Measurements from ENCODE around the gene EMILIN3. TPM values are rescaled to one million over a fixed set of nuclear protein-coding genes. Genes with fewer than 3 reads are reported as not detected.
A peak's percentile ranks its signal among the peaks of the same experiment; 100 is the strongest.

EMILIN3 gene
- total RNA-seq, 1 donor from 2014 or later = under 0.01 TPM

DNA sequence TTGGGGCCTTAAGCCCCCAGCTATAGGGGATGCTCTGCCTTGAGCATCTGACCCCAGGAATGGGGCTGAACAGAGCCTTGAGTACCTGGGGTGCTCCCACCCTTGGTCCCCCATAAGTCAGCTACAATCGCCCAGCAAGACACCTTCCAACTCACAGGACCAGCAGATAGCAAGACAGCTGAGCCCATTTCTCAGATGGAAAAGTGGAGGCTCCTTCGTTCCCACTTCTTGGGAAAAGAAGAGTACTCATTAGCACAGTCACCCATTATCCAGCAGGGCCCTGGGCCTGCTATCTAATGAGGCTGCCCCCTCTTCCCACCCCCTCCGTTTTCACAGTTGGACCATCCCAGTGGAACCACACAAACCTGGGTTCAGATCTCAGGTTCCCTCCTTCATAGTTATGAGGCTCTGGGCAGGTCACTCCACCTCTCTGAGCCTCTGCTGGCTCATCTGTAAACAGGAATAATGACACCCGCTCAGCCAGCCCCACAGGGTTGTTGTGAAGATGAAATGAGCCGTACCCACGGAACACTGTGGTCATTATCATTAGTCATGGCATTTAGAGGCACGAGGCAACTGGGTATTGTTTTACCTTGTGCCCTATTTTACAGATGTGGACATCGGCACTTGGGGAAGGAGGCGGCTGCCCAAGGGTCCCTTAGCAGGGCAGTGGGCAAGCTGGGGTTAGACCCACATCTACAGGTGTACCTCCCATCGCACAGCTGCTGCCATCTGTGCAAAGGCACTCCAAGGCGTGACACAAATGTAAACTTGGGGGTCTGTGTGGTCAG lies 21.5 kb downstream of the EMILIN3 start:
- DNase-seq = no peak

DNA sequence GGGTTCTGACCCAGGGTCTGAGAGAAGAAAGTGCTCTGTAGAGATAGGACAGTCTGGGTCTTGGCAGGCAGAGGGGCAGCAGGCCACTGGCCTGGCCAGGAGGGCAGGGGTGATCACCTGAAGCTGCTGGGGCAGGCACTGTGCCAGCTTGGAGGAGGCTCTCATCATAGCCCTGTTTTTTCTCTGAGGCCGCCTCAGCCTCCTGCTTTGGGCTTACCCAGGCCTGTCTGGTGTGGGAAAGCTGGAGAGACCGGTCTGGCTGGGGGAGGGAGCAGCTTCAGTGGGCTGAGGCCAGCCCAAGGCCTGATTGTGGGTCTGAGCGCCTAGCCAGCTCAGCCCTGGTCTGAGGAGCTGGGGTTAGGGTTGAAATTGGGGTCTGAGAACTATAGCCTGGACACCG lies 22.1 kb downstream of the EMILIN3 start:
- no peak for DNase-seq

DNA sequence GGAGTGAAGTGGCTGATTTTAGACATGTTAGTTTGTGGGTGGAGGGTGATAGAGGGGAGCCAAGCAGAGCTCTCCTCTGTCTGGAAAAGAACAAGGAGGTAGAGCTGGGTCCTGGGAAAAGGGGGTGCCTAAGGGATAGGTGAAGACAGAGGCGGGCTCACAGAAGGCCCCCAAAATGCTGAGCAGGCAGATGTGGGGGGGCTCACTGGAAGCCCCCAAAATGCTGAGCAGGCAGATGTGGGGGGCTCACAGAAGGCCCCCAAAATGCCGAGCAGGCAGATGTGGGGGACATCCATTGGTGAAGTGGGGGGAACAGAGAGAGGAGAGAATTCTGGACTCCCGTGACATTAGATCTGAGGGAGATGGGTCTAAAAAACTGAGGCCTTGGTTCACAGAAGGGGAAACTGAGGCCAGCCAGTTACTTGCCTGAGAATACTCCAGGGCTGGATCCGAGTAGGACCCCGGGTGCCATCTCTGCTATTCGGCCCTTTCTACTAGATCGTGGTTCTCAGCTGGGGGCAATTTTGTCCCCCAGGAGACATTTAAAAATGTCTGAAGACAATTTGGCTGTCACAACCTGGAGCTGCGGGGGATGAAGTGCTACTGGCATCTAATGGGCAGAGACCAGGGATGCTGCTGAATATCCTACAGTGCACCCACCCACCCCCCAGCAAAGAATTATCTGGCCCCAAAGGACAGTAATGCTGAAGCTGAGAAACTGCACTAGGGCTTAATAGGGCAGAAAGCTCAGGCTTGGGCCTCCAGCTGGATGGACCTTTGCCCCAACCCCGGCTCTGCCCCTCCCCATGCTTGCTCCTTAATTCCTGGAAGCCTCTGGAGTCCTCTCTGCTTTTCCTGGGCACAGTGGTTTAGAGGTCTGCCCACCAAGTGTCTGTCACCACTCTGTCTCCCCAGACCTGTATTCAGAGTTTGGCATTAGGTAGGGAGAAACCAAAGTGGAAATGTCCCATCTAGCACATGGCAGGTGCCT lies 23.8 kb downstream of the EMILIN3 start:
- no peak for DNase-seq

DNA sequence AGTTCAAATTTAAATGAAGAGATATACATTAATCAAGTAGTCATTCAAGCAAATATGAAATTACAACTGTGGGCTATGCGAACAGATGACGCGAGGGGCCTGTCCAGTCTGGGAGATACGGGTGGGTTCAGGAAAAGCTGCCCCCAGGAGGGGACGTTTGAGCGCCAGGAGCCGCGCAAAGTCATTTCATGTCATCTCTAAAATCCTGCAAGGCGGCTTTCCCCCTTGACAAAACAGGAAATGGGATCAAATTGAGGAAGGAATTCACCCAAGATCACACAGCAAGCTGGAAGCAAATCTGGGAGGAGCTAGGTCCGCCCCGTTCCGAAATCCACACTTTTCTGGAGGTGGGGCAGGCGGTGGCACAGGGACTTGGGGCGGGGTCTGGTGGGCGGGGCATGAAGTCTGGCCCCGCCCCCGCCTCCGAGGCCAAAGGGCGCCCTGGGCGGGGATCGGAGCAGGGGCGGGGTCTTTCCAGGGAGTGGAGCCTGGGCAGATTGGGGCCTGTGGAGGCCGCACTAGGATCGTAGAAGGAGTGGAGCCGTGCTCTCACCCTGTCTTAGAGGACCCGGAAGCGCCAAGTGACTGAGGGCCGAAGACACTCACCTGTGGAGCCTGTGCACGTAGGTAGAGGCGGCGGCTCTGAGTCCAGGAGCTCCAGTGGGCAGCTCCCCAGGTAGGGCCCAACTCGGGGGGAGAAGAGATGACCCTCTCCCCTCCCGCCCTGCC lies 26.1 kb downstream of the EMILIN3 start, which contains the start of gene LPIN3:
Gene LPIN3, plus strand, starts transcription at position 495 of the 729 bp plus-strand sequence. CDS start 4,983 bp downstream, outside the sequence.
- DNase-seq = peak; percentile 74

DNA sequence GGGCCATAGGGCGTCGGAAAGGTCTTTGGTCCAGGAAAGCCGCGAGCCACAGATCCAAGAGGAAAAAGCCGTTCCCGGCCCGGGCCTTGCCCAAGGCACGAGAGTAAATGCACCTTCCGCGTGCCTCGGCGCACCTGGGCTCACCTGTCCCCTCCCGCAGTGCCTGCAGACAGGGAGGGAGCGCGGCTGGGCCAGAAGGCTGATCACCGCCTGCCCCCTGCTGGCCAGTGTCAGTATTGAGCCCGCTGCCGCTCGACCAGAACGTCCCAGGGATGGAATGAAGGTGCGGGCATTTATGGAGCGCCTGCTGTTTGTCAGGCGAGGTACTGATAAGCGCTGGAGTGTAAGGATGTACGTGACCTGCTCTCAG lies 26.7 kb downstream of the EMILIN3 start:
- DNase-seq = peak; percentile 82

DNA sequence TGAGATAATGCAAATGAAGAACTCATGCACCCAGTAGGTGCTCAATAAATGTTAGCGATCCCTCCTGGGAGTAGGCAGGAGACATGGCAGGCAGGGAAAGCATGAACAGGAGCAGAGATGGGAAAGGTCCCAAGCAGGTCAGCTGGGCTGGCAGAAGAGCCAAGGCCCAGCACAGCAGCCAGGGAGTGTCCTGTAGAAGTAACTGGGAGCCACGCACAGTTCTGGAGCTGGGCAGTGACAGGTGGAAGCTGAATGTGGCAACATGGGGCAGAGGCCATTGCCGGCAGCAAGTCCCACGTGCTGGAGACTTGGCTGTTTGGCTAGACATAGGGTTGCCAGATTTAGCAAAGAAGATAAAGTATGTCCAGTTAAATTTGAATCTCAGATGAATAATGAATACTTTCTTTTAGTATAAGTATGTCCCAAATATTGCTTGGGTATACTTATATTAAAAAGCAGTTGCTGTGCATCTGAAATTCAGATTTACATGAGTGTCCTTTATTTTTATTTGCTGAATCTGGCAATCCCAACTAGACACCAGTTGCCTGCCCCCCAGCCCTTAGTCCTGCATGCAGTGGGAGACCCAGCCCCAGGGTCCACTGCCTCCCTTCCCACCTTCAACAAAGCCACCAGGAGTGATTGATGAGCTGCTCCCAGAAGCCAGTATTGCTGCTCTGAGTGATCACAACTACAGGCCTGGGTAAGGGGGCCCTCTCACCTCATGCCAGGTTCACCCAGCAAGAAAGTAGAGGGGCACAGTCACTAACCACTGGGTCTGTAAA lies 29.7 kb downstream of the EMILIN3 start:
- no peak for DNase-seq

DNA sequence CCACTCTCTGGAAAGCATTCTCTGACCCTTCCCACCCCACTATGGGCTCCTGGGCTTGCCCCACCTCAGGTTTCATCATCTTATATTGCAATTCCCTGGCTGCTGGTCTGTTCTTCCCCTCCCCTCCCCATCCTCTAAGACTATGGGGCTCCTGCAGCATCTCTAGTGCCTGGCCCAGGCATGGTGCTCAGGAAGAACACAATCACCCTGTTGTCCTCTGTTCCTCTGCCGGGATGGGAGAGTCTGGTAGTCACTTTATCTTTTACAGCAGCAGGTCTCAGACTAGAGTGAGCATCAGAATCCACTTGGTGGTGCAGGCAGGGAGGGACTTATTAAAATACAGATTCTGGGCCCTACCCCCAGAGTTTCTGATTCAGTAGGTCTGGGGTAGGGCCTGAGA lies 31.0 kb downstream of the EMILIN3 start:
- DNase-seq = no peak

DNA sequence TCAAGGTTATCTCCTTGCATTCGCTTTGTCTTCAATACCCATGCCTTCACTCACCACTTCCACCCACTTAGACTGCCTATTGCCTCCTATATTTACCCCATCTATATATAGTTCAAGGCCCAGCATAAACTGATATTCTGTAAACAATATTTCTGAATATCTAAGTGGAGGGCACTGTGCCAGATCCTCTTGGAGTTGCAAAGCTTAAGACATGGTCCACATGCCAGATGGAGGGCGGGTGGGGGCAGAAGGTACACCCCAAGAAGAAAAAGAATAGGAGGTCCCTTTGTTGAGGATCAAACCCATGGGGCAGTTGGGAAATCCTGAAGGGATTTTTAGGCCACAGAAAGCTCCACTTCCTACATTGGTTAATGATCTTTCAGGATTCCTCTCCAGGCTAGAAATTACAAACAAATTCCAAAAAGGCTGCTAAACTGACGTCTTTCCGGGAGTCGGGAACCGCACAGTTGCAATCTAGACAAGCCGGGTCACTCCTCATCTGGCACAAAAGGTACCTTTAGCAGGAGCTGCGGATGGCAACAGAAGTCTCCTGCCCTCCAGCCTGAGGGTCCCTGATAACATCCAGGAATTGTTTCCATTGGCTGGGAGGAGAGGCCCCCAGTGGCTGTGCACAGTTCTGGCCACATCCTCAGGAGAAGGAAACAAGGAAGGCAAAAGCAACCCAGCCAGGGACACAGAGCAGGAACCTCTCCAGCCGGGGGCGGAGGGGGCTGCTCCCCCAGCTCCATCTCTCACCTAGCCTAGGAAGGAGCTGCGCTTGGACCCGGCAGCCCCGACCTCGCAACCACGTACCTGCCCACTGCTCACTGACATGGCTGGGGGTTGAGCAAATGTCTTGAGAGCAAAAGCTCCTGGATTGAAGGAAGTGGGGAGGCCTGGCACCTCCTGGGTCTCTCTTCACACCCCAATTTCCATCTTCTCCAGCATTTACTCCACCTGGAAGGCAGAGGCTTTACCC lies 31.9 kb downstream of the EMILIN3 start:
- DNase-seq = peak; percentile 52

DNA sequence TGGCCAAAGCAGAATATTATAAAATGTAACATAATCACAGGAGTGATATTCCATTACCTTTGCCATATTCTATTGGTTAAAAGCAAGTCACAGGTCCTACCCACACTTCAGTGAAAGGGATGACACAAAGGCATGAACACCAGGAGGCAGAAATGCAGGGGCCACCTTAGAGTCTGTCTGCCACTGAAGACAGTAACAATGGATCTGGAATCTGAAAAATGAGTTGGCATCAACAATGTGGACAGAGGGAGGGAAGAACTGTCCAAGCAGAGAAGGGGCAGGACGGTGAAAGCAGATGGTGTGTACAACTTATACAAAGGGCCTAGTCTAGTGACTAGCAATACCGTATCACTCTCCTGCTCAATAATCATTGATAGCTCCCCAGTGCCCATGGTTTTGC lies 32.6 kb downstream of the EMILIN3 start:
- DNase-seq = no peak

DNA sequence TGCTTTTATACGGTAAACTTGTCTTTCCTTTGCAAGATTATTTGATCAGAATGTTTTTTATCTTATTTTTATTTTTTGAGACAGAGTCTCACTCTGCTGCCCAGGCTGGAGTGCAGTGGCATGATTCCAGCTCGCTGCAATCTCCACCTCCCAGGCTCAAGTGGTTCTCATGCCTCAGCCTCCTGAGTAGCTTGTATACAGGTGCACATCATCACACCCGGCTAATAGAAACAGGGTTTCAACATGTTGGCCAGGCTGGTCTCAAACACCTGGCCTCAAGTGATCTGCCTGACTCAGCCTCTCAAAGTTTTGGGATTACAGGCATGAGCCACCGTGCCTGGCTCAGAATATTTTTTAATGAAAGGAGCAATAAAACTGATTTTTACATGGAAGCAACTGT lies 34.9 kb downstream of the EMILIN3 start:
- DNase-seq = no peak

DNA sequence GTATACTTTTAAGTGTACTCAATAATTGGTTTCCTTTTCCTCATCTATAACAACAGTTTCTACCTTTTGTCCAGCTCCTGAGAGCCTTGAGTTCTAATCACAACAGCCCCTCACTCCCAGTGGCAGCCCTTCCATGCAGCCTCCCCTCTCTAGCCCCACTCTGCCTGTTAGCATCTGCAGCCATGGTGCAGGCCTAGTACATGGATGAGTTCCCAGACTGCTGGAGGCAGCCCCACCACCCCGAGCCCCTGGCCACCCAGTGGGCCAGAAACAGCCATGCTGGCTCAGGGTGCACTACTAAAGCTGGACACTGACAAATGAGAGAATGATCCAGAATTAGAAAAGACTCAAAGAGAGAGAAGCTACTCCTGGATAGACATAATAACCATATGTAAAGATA lies 35.7 kb downstream of the EMILIN3 start:
- no peak for DNase-seq

DNA sequence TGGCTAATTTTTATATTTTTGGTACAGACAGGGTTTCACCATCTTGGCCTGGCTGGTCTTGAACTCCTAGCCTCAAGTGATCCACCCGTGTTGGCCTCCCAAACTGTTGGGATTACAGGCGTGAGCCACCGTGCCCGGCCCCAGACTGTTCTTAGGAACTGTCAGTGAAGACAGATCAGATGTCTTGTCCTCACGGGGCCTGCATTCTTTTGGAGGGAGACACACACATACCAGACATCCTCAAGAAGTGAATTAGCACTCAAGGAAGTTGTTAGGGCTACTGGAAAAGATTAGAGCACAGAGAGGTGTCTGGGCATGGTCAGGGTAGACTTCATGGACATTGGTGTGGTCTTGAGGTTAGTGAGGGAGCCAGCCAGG lies 36.3 kb downstream of the EMILIN3 start:
- no peak for DNase-seq

DNA sequence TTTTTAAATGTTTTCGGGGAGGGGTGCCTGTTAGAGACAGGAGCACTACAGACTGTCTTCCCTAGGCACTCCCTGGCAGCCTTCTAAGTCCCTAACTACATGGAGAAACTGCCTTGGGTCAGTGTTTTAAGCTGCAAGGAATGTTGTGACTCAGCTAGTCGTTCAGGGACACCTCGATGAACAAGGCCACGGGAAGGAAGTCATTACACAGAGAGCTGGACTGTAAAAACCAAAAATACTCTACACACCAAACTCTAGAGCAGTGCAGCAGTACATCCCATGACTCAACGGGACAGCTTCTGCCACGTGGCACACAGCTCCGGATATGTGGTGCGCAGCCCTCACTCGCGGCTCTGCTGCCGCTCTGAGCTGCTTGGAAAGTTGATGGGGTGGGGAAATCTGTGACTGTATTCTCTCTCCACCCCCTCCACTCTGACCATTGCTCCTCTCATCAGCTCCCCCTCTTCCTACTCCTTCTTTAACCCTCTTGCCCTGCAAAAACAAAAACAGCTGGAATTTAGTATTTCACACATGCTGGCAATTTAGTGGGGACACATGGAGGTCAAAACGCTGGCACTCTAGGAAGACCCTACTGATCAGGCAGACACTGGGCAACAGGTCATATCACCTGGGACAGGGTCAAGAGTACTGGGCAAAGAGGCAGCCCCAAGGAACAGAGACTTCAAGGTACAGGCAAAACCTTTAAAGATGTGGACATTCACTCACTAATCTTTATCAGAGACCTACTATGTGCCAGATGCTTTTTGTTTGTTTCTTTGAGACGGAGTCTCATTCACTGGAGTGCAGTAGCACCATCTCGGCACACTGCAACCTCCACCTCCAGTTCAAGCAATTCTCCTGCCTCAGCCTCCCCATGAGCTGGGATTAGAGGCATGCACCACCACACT lies 36.9 kb downstream of the EMILIN3 start:
- peak; percentile 96 for DNase-seq

DNA sequence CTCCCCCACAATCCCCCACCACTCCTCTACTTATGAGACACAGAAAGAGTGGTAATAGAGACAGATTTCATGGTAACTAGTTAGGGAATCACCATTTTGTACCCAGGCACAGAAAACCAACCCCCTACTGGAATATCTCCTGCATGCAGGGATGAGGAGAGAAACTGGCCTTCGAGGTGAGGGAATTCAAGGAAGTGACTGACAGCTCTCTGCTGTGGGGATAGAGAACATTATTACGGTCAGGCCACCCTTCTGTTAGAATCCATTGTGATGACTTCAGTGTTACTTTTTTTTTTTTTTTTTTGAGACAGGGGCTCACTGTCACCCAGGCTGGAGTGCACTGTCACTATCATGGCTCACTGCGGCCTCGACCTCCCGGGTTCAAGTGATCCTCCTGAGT lies 39.4 kb downstream of the EMILIN3 start:
- no peak for DNase-seq

DNA sequence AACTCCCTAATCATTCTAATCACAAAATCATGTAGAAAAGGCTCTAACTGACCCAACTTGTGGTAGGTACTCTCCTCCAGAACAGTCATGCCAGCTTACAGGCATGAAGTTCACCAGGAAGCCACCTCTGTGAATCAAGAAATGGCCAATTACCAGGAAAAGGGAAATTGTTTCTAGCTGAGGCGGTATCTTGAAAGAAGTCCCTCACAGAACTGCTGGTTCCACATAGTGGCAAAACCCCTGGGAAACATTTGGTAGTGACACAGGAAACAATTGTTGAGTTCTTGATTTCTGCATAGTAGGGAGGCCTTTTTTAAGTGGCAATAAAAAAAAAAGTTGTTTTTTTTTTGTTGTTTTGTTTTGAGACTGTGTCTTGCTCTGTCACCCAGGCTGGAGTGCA lies 45.6 kb downstream of the EMILIN3 start:
- DNase-seq = no peak

DNA sequence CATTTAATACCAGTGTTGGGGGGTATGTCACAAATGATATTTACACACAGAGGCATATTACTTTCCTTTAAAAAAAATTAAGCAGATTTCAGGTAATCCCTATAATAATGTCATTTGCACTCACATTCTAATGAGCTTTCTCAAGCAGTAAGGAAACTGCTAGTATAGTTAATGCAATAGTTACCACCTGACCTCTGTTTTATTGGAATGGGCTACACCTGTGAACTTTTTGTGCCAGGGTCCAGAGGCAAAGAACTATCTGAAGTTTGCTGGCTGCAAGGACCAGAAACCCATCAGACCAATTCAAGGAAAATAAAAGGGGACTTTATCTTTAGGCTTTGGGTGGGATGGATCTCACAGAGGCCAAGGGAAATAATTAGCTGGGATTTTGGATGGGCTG lies 46.2 kb downstream of the EMILIN3 start:
- no peak for DNase-seq

DNA sequence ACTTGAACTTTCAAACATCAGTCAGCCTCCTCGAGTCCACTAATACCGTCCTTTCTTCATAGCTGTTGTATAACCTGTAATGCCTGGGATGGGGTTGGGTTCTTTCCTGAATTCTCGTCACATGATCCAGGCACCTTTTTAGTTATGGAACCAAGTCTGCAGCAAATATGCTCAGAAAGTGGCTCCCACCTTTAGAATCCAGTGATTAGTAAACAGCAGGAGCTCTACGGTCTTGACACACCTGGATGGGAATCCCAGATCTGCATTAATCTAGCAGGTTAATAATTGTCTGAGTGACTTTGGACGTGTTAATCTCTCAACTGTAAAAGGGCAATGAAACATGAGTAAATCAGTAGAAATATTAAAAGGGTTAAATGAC lies 48.4 kb downstream of the EMILIN3 start:
- no peak for DNase-seq

DNA sequence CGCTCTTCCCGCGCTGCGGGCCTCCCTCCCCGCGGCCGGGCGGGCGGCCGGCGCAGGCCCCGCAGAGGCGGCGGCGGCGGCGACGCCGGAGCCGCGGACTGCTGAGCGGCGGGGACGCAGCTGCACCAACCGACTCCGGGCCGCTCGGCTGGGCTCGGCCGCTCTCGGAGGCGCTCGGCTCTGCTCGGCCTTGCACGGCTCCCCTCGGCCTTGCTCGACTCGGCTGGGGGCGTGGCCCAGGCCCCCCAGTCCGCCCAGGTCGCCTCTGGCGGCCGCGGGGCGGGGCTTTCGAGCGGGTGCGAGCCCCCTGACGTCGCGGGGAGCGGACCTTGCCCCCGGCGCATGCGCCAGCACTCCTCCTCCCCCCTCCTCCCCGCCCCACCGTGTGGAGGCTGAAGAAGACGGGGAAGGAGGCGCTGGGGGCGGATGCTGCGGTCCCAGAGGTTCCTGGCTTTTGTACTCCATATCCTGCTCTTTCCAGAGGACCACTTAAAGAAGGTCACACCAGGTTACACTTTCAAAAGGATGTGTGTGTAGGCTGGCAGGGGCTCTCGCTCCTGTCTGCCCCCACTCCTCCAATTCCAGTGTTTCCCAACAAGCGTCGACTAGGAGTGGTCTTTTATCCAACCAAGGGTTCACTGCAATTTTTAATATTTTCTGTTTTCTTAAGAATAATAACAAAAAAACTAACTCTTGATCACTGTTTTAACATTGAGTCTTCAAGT lies 48.9 kb downstream of the EMILIN3 start, which contains the start of gene ZHX3:
Gene ZHX3, minus strand, starts transcription at position 186 of the 725 bp plus-strand sequence. CDS start 112,815 bp downstream, outside the sequence.
- peak; percentile 98 for DNase-seq
